HL-60 (cell line): Measurements from ENCODE around the gene PRMT9.

Experiments used
- CTCF ChIP-seq: IDR thresholded peaks from one replicate; pipeline ENCODE4 v1.5.1; 2011; ENCODE audit warnings: low read length, control low read depth, inconsistent platforms; ENCODE audit not compliant: insufficient read depth
- GABPA ChIP-seq: IDR thresholded peaks from 2 replicates; pipeline ENCODE4 v1.6.1; 2012; ENCODE audit warnings: low read depth
- POLR2AphosphoS5 ChIP-seq: IDR thresholded peaks from 2 replicates; pipeline ENCODE4 v1.6.1; 2012; ENCODE audit warnings: low read depth
- REST ChIP-seq: IDR thresholded peaks from 2 replicates; pipeline ENCODE4 v1.6.1; 2012; ENCODE audit warnings: low read depth; ENCODE audit not compliant: insufficient replicate concordance
- SPI1 ChIP-seq: IDR thresholded peaks from 2 replicates; pipeline ENCODE4 v1.6.1; 2012; ENCODE audit warnings: low read depth, mild to moderate bottlenecking, borderline replicate concordance

- TF ChIP-seq CTCF (no peak), POLR2AphosphoS5 (no peak), REST (no peak), SPI1 (no peak), GABPA (no peak)
Measured at GRCh38 chr4:147625733-147626132, 58.2 kb downstream of the PRMT9 start.
